GM12878 (cell line): ENCODE results near the gene CEP128. TPM values are rescaled to one million over a fixed set of nuclear protein-coding genes. Genes with fewer than 3 reads are reported as not detected.
A peak's percentile ranks its signal among the peaks of the same experiment; 100 is the strongest.

ENCODE experiments used
- ATAC-seq: fragments of 200-7000 bp; cut with Tn5 transposase; 3 replicates; pipeline ENCODE4 v1.9.1; 2020; ENCODE audit warnings: mild to moderate bottlenecking, moderate library complexity
- BruUV-seq: library from RNA; stranded (reverse); fragments of 400-500 nt; replicated peaks from 2 replicates; lab custom pipeline; 2021; lab: Mats Ljungman, UMichigan
- CTCF ChIA-PET: fragments of 300-600 bp; sonication (Branson Sonifier 250); formaldehyde crosslinking; extraction: SDS; loops from one replicate; lab custom pipeline; 2021; ENCODE audit warnings: inconsistent platforms; lab: Yijun Ruan, JAX
- POLR2A ChIA-PET: fragments of 350-600 bp; formaldehyde crosslinking; extraction: SDS; loops from one replicate; lab custom pipeline; 2021; ENCODE audit warnings: inconsistent platforms; lab: Charles Lee
- RAD21 ChIA-PET: fragments of 300-600 bp; sonication (Branson Sonifier 250); formaldehyde crosslinking; loops from one replicate; lab custom pipeline; 2023; ENCODE audit warnings: antibody characterized with exemption; ENCODE audit not compliant: unreplicated experiment; lab: Charles Lee
- SMC1A ChIA-PET: fragments of 300-600 bp; sonication (Branson Sonifier 250); formaldehyde crosslinking; loops from one replicate; lab custom pipeline; 2023; ENCODE audit not compliant: unreplicated experiment, uncharacterized antibody; lab: Charles Lee
- DNase-seq: peaks from one replicate; pipeline ENCODE4 v3.0.0-alpha.2; 2011; ENCODE audit warnings: low read depth, low spot score
- FAIRE-seq: peaks from 3 replicates; lab custom pipeline; 2011; peaks lifted over from hg19 to GRCh38; lab: Jason Lieb, UNC
- H2AFZ ChIP-seq: 2 replicates; pipeline ENCODE4 v1.6.0; 2011; ENCODE audit warnings: low read depth, low read length, control low read depth; ENCODE audit not compliant: control insufficient read depth
- H3K27ac ChIP-seq: 2 replicates; pipeline ENCODE4 v1.5.1; 2011; ENCODE audit warnings: control low read depth; ENCODE audit not compliant: control insufficient read depth, insufficient read depth
- H3K27me3 ChIP-seq, 2 experiments: replicated peaks in 1 of 2; 2 replicates each; pipeline versions ENCODE4 v1.6.0 to v1.6.1; 2011; ENCODE audit warnings: low read length in 1 of 2; ENCODE audit not compliant: control insufficient read depth in 2 of 2, insufficient read depth in 2 of 2
- H3K36me3 ChIP-seq, 2 experiments: 2 replicates each; pipeline ENCODE4 v1.5.1; 2011; ENCODE audit warnings: low read length in 1 of 2; ENCODE audit not compliant: control insufficient read depth in 2 of 2, insufficient read depth in 2 of 2
- H3K4me1 ChIP-seq: 2 replicates; pipeline ENCODE4 v1.6.1; 2011; ENCODE audit warnings: mild to moderate bottlenecking, low read length, moderate library complexity, mixed read lengths; ENCODE audit not compliant: control insufficient read depth, insufficient read depth
- H3K4me2 ChIP-seq: 2 replicates; pipeline ENCODE4 v1.6.0; 2011; ENCODE audit warnings: control low read depth; ENCODE audit not compliant: control insufficient read depth, insufficient read depth
- H3K4me3 ChIP-seq: fragments of 200-600 bp; sonication (generic); 2 replicates; pipeline ENCODE4 v1.5.1; 2016
- H3K79me2 ChIP-seq: 2 replicates; pipeline ENCODE4 v1.6.0; 2011; ENCODE audit warnings: low read length; ENCODE audit not compliant: control insufficient read depth, insufficient read depth
- H3K9ac ChIP-seq: 2 replicates; pipeline ENCODE4 v1.8.0; 2011; ENCODE audit warnings: low read length, control low read depth, mixed read lengths; ENCODE audit not compliant: control insufficient read depth, insufficient read depth
- H3K9me3 ChIP-seq: replicated peaks from 3 replicates; pipeline ENCODE4 v1.5.1; 2011; ENCODE audit warnings: mild to moderate bottlenecking, low read length; ENCODE audit not compliant: control insufficient read depth, insufficient read depth
- H4K20me1 ChIP-seq: 2 replicates; pipeline ENCODE4 v1.6.0; 2011; ENCODE audit not compliant: control insufficient read depth, insufficient read depth
- BHLHE40 ChIP-seq, 2 experiments: fragments of 450-650 bp in 1 of 2; IDR thresholded peaks; 2 replicates each; pipeline ENCODE4 v1.6.1; 2011 to 2017; ENCODE audit warnings: low read depth in 2 of 2, borderline replicate concordance in 1 of 2, improper control_type of control experiment in 1 of 2, low read length in 1 of 2, mild to moderate bottlenecking in 1 of 2
- BRCA1 ChIP-seq: IDR thresholded peaks from 2 replicates; pipeline ENCODE4 v1.6.1; 2011; ENCODE audit warnings: low read depth, low read length, improper control_type of control experiment
- EP300 ChIP-seq, 2 experiments: fragments of 150-350 bp in 1 of 2; IDR thresholded peaks; 2 replicates each; pipeline ENCODE4 v1.6.1; 2011 to 2012; ENCODE audit warnings: low read depth in 2 of 2, low read length in 2 of 2, borderline replicate concordance in 1 of 2, improper control_type of control experiment in 1 of 2, inconsistent platforms in 1 of 2; ENCODE audit not compliant: control insufficient read depth in 1 of 2
- IKZF2 ChIP-seq, 2 experiments: fragments of 450-650 bp; IDR thresholded peaks; 2 replicates each; pipeline ENCODE4 v1.6.1; 2017; ENCODE audit warnings: mild to moderate bottlenecking in 2 of 2, moderate library complexity in 2 of 2
- MAX ChIP-seq: IDR thresholded peaks from 2 replicates; pipeline ENCODE4 v1.6.1; 2012; ENCODE audit warnings: low read depth, low read length, improper control_type of control experiment
- MEF2B ChIP-seq: fragments of 450-650 bp; IDR thresholded peaks from 2 replicates; pipeline ENCODE4 v1.6.1; 2018; ENCODE audit warnings: mild to moderate bottlenecking, moderate library complexity; ENCODE audit not compliant: partially characterized antibody, poor library complexity, severe bottlenecking
- MTA2 ChIP-seq: fragments of 450-650 bp; IDR thresholded peaks from 2 replicates; pipeline ENCODE4 v1.6.1; 2016; ENCODE audit warnings: low read depth, mild to moderate bottlenecking, moderate library complexity
- NFIC ChIP-seq: IDR thresholded peaks from 2 replicates; pipeline ENCODE4 v1.6.1; 2012; ENCODE audit warnings: low read depth, mild to moderate bottlenecking, inconsistent platforms, low read length, moderate library complexity
- POU2F2 ChIP-seq: IDR thresholded peaks from 3 replicates; pipeline ENCODE4 v1.6.1; 2011; ENCODE audit warnings: low read depth, mild to moderate bottlenecking, low read length, borderline replicate concordance
- RCOR1 ChIP-seq: conservative IDR thresholded peaks from 2 replicates; pipeline ENCODE4 v1.6.1; 2012; ENCODE audit warnings: low read depth, low read length, improper control_type of control experiment
- RUNX3 ChIP-seq: IDR thresholded peaks from 2 replicates; pipeline ENCODE4 v1.6.1; 2012; ENCODE audit warnings: low read length, inconsistent platforms
- SMC3 ChIP-seq: IDR thresholded peaks from 2 replicates; pipeline ENCODE4 v1.6.1; 2011; ENCODE audit warnings: low read length, improper control_type of control experiment, borderline replicate concordance
- SRF ChIP-seq, 2 experiments: IDR thresholded peaks; 2 replicates each; pipeline ENCODE4 v1.6.1; 2011; ENCODE audit warnings: low read depth in 2 of 2, low read length in 2 of 2, mild to moderate bottlenecking in 1 of 2, moderate library complexity in 1 of 2
- WGBS: methylation state at CpG from one replicate; pipeline ENCODE4 v1.1.6; 2016; ENCODE audit warnings: low lambda C conversion rate; ENCODE audit not compliant: insufficient replicate concordance, insufficient coverage; ENCODE audit errors: missing lambda C conversion rate; 5-methylcytosine and 5-hydroxymethylcytosine counted together
- in situ Hi-C: fragments of 300-500 bp; cut with MboI; formaldehyde crosslinking; loops from 9 replicates; pipeline ENCODE4 v1.14.3; 2018; ENCODE audit warnings: mixed read lengths
- intact Hi-C: fragments of 100-400 bp; cut with micrococcal nuclease; formaldehyde crosslinking; loops from one replicate; pipeline ENCODE4 v1.14.2; 2022; ENCODE audit not compliant: unreplicated experiment
- polyA plus RNA-seq, 11 experiments: library from polyadenylated mRNA; depleted of rRNA in 4 of 11; unstranded in 6 of 11; stranded (reverse) in 5 of 11; fragments of >200 nt; fragmentation: Nextera tagmentation in 4 of 11; fragmentation: Illumina TruSeq in 1 of 11; extraction: Ambion mirVana in 4 of 11; extraction: Trizol in 1 of 11; gene quantifications; 1 replicate in 1 of 11; 2 replicates in 10 of 11; pipeline versions ENCODE4 v1.2.1 to v1.2.3, GENCODE V29; 2011 to 2016; ENCODE audit warnings: inconsistent platforms in 2 of 11, missing spikeins in 2 of 11, low read depth in 1 of 11
- total RNA-seq, 4 experiments: library from RNA; depleted of rRNA in 3 of 4; stranded (reverse); fragments of >200 nt in 3 of 4; fragmentation: Illumina TruSeq in 1 of 4; extraction: Trizol in 1 of 4; gene quantifications; 2 replicates each; pipeline versions ENCODE4 v1.2.1 to v1.2.3, GENCODE V29; 2013 to 2021

CEP128 gene
- total and polyA plus RNA-seq, 10 of the 15 experiments (the other 5 are each of a cell fraction or from before 2014, with no cell fraction given): 1.1 to 6.7 (median 3.4) TPM

- no peak for TF ChIP-seq SMC3
- TF ChIP-seq BHLHE40 (IDR thresholded peaks at IDR 0.05; ENCODE audit: borderline replicate concordance in 1 of 2, low read depth in 2 of 2, low read length in 1 of 2): 0 out of 4 replicates have a peak, but pooled peaks of 1 of the 2 experiments have one; percentile 30
- no peak for TF ChIP-seq POU2F2
- TF ChIP-seq MAX: peak; percentile 57; the same call in 1 of the 2 replicates
- 0 out of 4 replicates have a peak, but pooled peaks of 1 of the 2 experiments have one; percentile 42 for TF ChIP-seq SRF (IDR thresholded peaks at IDR 0.05; ENCODE audit: low read depth in 2 of 2, low read length in 2 of 2)
- 0 out of 2 replicates have a peak, but pooled peaks have one; percentile 66 for TF ChIP-seq RCOR1
Observed at GRCh38 chr14:80941241-80942185, at the start of gene CEP128 (continued).

GRCh38 chr14:80988735-80989429, 47.3 kb upstream of the CEP128 start:
- Histone ChIP-seq H3K4me2 (no peak overlapping the region), H3K27ac (no peak overlapping the region), H3K4me3 (no peak overlapping the region), H3K79me2 (no peaks in the 10 kb centered on the region), H4K20me1 (no peaks in the 10 kb centered on the region), H3K4me1 (no peaks in the 10 kb centered on the region), H3K27me3 (peaks cover 0 to 11% of the 10 kb centered on the region in 2 experiments; a peak in 3 of 4 replicates), H3K36me3 (no peaks in the 10 kb centered on the region), H3K9me3 (no peaks in the 10 kb centered on the region), H3K9ac (no peak overlapping the region)
- RAD21 ChIA-PET: interaction anchor here (0.9 to 4.7 kb wide), 7 partner anchors 11 to 475 kb away, joined by 3 to 64 read pairs (median 5); partner anchors contain the start of genes CEP128 and TSHR
- intact Hi-C loops: loop anchor here (2.0 to 10.0 kb wide), 3 partner anchors 138 to 784 kb away; no protein-coding TSS in a partner anchor
- ATAC-seq (peak; percentile 68), FAIRE-seq (peak; percentile 49), DNase-seq (no peak)
- SMC1A ChIA-PET: interaction anchor here (0.8 to 4.6 kb wide), 12 partner anchors 14 to 484 kb away, joined by 3 to 30 read pairs (median 4); partner anchors contain the start of genes CEP128 and TSHR
- 28% methylated on average over 6 of the region's 6 CpGs for WGBS
- TF ChIP-seq MEF2B: peak; percentile 49
- TF ChIP-seq NFIC: no peak
- TF ChIP-seq MTA2: 0 out of 2 replicates have a peak, but pooled peaks have one; percentile 15
- TF ChIP-seq RUNX3: 0 out of 2 replicates have a peak, but pooled peaks have one; percentile 15
- TF ChIP-seq BRCA1: no peak
- TF ChIP-seq EP300 (IDR thresholded peaks at IDR 0.05; ENCODE audit: borderline replicate concordance in 1 of 2, control insufficient read depth in 1 of 2, low read depth in 2 of 2, low read length in 2 of 2): 0 out of 4 replicates have a peak, but pooled peaks of 1 of the 2 experiments have one; percentile 21
- TF ChIP-seq IKZF2 (IDR thresholded peaks at IDR 0.05): 0 out of 4 replicates have a peak, but pooled peaks of 1 of the 2 experiments have one; percentile 16
- TF ChIP-seq, all 136 proteins: peak for 5
- ChIA-PET CTCF (interaction anchor here (0.6 to 7.2 kb wide), 16 partner anchors 9 to 477 kb away, joined by 3 to 178 read pairs (median 4); partner anchors contain the start of gene TSHR), POLR2A (interaction anchor here (0.6 kb wide), 1 partner anchor 235 kb away, joined by 4 read pairs; no protein-coding TSS in a partner anchor)
- H2AFZ ChIP-seq: no peak overlapping the region
- in situ Hi-C loops: loop anchor here (5.0 kb wide), 1 partner anchor 37 kb away; no protein-coding TSS in a partner anchor
- no TSS peak for BruUV-seq
